Aorta (tissue), 5 donors: ENCODE measurements around the gene SRP68. TPM values are rescaled to one million over a fixed set of nuclear protein-coding genes. Genes with fewer than 3 reads are reported as not detected.

Experiments
- ATAC-seq: fragments of 200-7000 bp; cut with Tn5 transposase; one replicate; pipeline ENCODE4 v1.9.1; 2022; ENCODE audit warnings: moderate library complexity; ENCODE audit not compliant: low FRiP score
- DNase-seq, 2 donors: peaks; one replicate each; pipeline ENCODE4 v3.0.0-alpha.2; 2020
- H3K27ac ChIP-seq, 2 donors: one replicate each; pipeline ENCODE4 v1.5.1; 2013; ENCODE audit warnings: low read length in 2 of 2, mild to moderate bottlenecking in 2 of 2, moderate library complexity in 2 of 2, control low read depth in 1 of 2, inconsistent platforms in 1 of 2, low read depth in 1 of 2
- H3K27me3 ChIP-seq, 2 donors: one replicate each; pipeline ENCODE4 v1.6.1; 2013; ENCODE audit warnings: control low read depth in 1 of 2, low read length in 1 of 2, mild to moderate bottlenecking in 1 of 2, moderate library complexity in 1 of 2; ENCODE audit not compliant: insufficient read depth in 2 of 2, control insufficient read depth in 1 of 2
- H3K36me3 ChIP-seq, 2 donors: one replicate each; pipeline ENCODE4 v1.6.1; 2013; ENCODE audit warnings: control low read depth in 1 of 2, low read length in 1 of 2, mild to moderate bottlenecking in 1 of 2; ENCODE audit not compliant: insufficient read depth in 2 of 2, control insufficient read depth in 1 of 2
- H3K4me1 ChIP-seq, 2 donors: one replicate each; pipeline ENCODE4 v1.6.1; 2013; ENCODE audit warnings: low read length in 2 of 2, control low read depth in 1 of 2, mild to moderate bottlenecking in 1 of 2, moderate library complexity in 1 of 2; ENCODE audit not compliant: insufficient read depth in 2 of 2, control insufficient read depth in 1 of 2
- H3K4me3 ChIP-seq, 2 donors: one replicate each; pipeline ENCODE4 v1.5.1; 2013; ENCODE audit warnings: low read length in 2 of 2, control low read depth in 1 of 2, mild to moderate bottlenecking in 1 of 2
- H3K9me3 ChIP-seq: one replicate; pipeline ENCODE4 v1.6.1; 2013; ENCODE audit warnings: mild to moderate bottlenecking, low read length; ENCODE audit not compliant: control insufficient read depth
- WGBS, 2 donors: extraction: QIAGEN DNeasy Blood & Tissue Kit; methylation state at CpG; one replicate each; pipeline ENCODE4 v1.1.7; 2013; 5-methylcytosine and 5-hydroxymethylcytosine counted together
- intact Hi-C, 2 donors: fragments of 100-400 bp; cut with DNase I; formaldehyde crosslinking; loops; one replicate each; pipeline versions ENCODE4 v1.14.2 to v1.15.0; 2022
- microRNA-seq, 2 donors: library from miRNA; unstranded; fragments of <30 nt; microRNA quantifications; one replicate each; pipeline ENCODE4 v1.2.0, GENCODE V29; 2020
- polyA plus RNA-seq, 2 donors: library from polyadenylated mRNA; stranded (reverse); fragments of 200-250 nt; gene quantifications; one replicate each; pipeline ENCODE4 v1.2.3, GENCODE V29; 2013
- total RNA-seq, 2 donors: library from RNA; stranded (reverse); fragmentation: NEBNext Ultra II Directional; extraction: Animal tissue kit (Norgen Biotek cat#: 25700); gene quantifications; one replicate each; pipeline ENCODE4 v1.2.1, GENCODE V29; 2021
- donor health status: healthy with polysubstance abuse.
- donor health status: Bipolar disorder and iron deficiency.
- donor health status: DM: no; HTN: no; CAD: no.
- donor health status: DM: no; HTN: no; CAD: no.
- donor health status: DM: yes; HTN: yes; CAD: no.

Gene SRP68
- total and polyA plus RNA-seq, 4 donors: 35.1 to 60.9 (median 49.7) TPM

DNA sequence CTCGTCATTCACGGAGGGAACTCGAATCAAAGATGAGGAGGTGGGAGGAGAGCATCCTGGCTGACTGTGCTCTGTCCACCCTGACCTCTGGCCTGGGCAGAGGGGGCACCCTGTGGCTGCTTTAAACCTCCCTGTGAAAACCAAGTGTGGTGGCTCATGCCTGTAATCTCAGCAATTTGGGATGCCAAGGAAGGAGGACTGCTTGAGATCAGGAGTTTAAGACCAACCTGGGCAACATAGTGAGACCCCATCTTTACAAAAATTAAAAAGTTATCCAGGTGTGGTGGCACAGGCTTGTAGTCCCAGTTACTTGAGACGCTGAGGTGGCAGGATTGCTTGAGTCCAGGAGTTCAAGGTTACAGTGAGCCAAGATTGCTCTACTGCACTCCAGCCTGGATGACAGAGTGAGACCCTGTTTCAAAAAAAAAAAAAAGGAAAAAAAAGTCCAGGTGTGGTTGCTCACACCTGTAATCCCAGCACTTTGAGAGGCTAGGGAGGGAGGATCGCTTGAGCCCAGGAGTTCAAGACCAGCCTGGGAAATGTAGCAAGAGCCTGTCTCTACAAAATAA, 77.4 kb downstream of the SRP68 start:
- Histone ChIP-seq H3K27me3 (no peaks in the 10 kb centered on the region), H3K4me3 (no peak overlapping the region), H3K36me3 (no peaks in the 10 kb centered on the region), H3K9me3 (no peaks in the 10 kb centered on the region), H3K27ac (no peak overlapping the region), H3K4me1 (no peaks in the 10 kb centered on the region)
- ATAC-seq (no peak), DNase-seq (peak in 1 of 2 donors; percentile 15)
- intact Hi-C loops: no loop called here
- WGBS, 2 donors: 92% methylated on average over 5 of the region's 5 CpGs

DNA sequence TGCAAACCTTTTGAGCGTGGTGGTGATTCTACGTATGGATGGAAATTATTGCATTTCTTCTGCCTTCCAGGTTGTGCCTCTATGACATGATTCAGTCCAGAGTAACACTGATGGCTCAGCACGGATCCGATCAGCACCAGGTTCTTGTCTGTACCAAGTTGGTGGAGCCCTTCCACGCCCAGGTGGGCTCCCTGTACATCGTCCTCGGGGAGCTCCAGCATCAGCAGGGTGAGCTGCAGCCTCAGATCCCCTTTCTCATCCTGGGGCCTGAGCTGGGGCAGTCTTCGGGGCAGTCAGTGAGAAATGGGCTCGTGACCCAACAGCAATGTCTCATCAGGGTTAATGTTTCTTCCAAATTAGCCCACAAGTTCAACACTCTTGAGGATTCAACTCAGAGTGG, 80.9 kb downstream of the SRP68 start:
- Histone ChIP-seq H3K27ac (no peak overlapping the region), H3K36me3 (no peaks in the 10 kb centered on the region), H3K9me3 (no peaks in the 10 kb centered on the region), H3K27me3 (no peaks in the 10 kb centered on the region), H3K4me1 (no peaks in the 10 kb centered on the region), H3K4me3 (no peak overlapping the region)
- intact Hi-C loops: no loop called here
- ATAC-seq (no peak), DNase-seq (peak in 1 of 2 donors; percentile 9)
- WGBS, 2 donors: 95 to 98% methylated on average over 9 of the region's 9 CpGs

Small RNA genes within 50 kb of the gene (microRNA-seq; reads per million reads assigned to microRNA genes)
- 0.99 to 1.8 reads per million in 2 donors for gene MIR6868

Other genes starting within 250 kb of the SRP68 start
- gene UNC13D, start 228.1 kb downstream of the SRP68 start, total RNA-seq: 10 to 100 TPM; 17.7 to 20.0 TPM
- 10 to 100 TPM in 1 of 2 donors, 1 to 10 TPM in 1; 3.8 to 23.1 TPM for gene UNC13D, start 228.1 kb downstream of the SRP68 start, polyA plus RNA-seq
- 100 to 1,000 TPM; 104 to 122 TPM for gene WBP2, start 217.2 kb downstream of the SRP68 start, total RNA-seq
- 100 to 1,000 TPM in 1 of 2 donors, 10 to 100 TPM in 1; 54.6 to 123 TPM for gene WBP2, start 217.2 kb downstream of the SRP68 start, polyA plus RNA-seq
- 10 to 100 TPM; 39.8 to 88.5 TPM for gene TRIM47, start 193.9 kb downstream of the SRP68 start, total RNA-seq
- gene TRIM47, start 193.9 kb downstream of the SRP68 start, polyA plus RNA-seq: 10 to 100 TPM; 15.7 to 47.7 TPM
- gene TRIM65, start 175.6 kb downstream of the SRP68 start, total RNA-seq: 10 to 100 TPM; 15.1 to 26.6 TPM
- 10 to 100 TPM; 10.0 to 12.8 TPM for gene TRIM65, start 175.6 kb downstream of the SRP68 start, polyA plus RNA-seq
- 10 to 100 TPM; 51.3 to 65.4 TPM for gene MRPL38, start 167.6 kb downstream of the SRP68 start, total RNA-seq
- gene MRPL38, start 167.6 kb downstream of the SRP68 start, polyA plus RNA-seq: 100 to 1,000 TPM in 1 of 2 donors, 10 to 100 TPM in 1; 25.2 to 128 TPM
- 10 to 100 TPM in 1 of 2 donors, 1 to 10 TPM in 1; 5.5 to 12.2 TPM for gene FBF1, start 131.5 kb downstream of the SRP68 start, total RNA-seq
- 10 to 100 TPM in 1 of 2 donors, 1 to 10 TPM in 1; 1.0 to 21.6 TPM for gene FBF1, start 131.5 kb downstream of the SRP68 start, polyA plus RNA-seq
- gene ACOX1, start 93.4 kb downstream of the SRP68 start, total RNA-seq: 10 to 100 TPM; 41.5 to 48.8 TPM
- 10 to 100 TPM; 14.6 to 16.2 TPM for gene ACOX1, start 93.4 kb downstream of the SRP68 start, polyA plus RNA-seq
- gene TEN1, start 93.3 kb downstream of the SRP68 start, total RNA-seq: 10 to 100 TPM in 1 of 2 donors, 1 to 10 TPM in 1; 8.9 to 15.1 TPM
- 10 to 100 TPM; 18.8 to 19.7 TPM for gene TEN1, start 93.3 kb downstream of the SRP68 start, polyA plus RNA-seq
- 1 to 10 TPM; 3.5 to 7.2 TPM for gene CDK3, start 71.7 kb downstream of the SRP68 start, total RNA-seq
- 10 to 100 TPM in 1 of 2 donors, 1 to 10 TPM in 1; 3.9 to 24.0 TPM for gene CDK3, start 71.7 kb downstream of the SRP68 start, polyA plus RNA-seq
- under 1 TPM; 0.16 to 0.21 TPM for gene EVPL, start 45.2 kb downstream of the SRP68 start, total RNA-seq
- gene EVPL, start 45.2 kb downstream of the SRP68 start, polyA plus RNA-seq: 10 to 100 TPM in 1 of 2 donors, under 1 TPM in 1; 0.10 to 12.5 TPM
- gene GALR2, start 2.3 kb upstream of the SRP68 start, total RNA-seq: not detected
- gene GALR2, start 2.3 kb upstream of the SRP68 start, polyA plus RNA-seq: not detected
- not detected for gene ZACN, start 6.7 kb upstream of the SRP68 start, total RNA-seq
- gene ZACN, start 6.7 kb upstream of the SRP68 start, polyA plus RNA-seq: 1 to 10 TPM in 1 of 2 donors, under 1 TPM in 1; 0.75 to 3.0 TPM
- 100 to 1,000 TPM in 1 of 2 donors, 10 to 100 TPM in 1; 98.8 to 138 TPM for gene EXOC7, start 31.3 kb upstream of the SRP68 start, total RNA-seq
- 100 to 1,000 TPM in 1 of 2 donors, 10 to 100 TPM in 1; 25.7 to 102 TPM for gene EXOC7, start 31.3 kb upstream of the SRP68 start, polyA plus RNA-seq
- gene FOXJ1, start 68.7 kb upstream of the SRP68 start, total RNA-seq: not detected
- not detected for gene FOXJ1, start 68.7 kb upstream of the SRP68 start, polyA plus RNA-seq
- 1 to 10 TPM; 1.7 to 2.0 TPM for gene RNF157, start 168.0 kb upstream of the SRP68 start, total RNA-seq
- 1 to 10 TPM in 1 of 2 donors, under 1 TPM in 1; 0.36 to 3.8 TPM for gene RNF157, start 168.0 kb upstream of the SRP68 start, polyA plus RNA-seq
- 10 to 100 TPM; 25.8 to 30.2 TPM for gene UBALD2, start 192.8 kb upstream of the SRP68 start, total RNA-seq
- 10 to 100 TPM; 23.2 to 27.7 TPM for gene UBALD2, start 192.8 kb upstream of the SRP68 start, polyA plus RNA-seq
- gene QRICH2, start 235.8 kb upstream of the SRP68 start, total RNA-seq: 1 to 10 TPM; 3.4 to 4.2 TPM
- gene QRICH2, start 235.8 kb upstream of the SRP68 start, polyA plus RNA-seq: 10 to 100 TPM in 1 of 2 donors, 1 to 10 TPM in 1; 1.4 to 12.8 TPM